ENCODE data around the gene ZNF14.
A peak's percentile ranks its signal among the peaks of the same experiment; 100 is the strongest.
"Not testable (repeated sequence)": the region's sequence is repeated elsewhere in the genome, so short reads cannot be mapped to it uniquely, and the experiment has no call there.

The ZNF14 gene

DNA sequence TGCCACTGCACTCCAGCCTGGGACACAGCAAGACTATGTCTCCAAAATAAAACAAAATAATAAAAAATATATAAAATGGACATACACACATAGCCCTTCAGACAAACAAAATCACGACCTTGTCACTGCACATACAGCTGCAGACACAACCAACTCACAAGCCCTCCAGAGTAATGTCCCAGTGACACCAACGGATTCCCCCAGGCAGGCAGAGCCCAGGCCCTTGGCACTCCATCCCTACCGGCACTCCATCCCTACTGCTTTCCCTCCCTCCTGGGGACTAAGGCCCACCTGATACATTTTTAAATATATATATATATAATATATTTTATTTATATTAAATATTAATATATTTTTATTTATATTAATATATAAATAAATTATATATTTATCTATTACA is 45.8 kb downstream of the ZNF14 start:
- no peak for DNase-seq (ENCODE audit: low read depth)

DNA sequence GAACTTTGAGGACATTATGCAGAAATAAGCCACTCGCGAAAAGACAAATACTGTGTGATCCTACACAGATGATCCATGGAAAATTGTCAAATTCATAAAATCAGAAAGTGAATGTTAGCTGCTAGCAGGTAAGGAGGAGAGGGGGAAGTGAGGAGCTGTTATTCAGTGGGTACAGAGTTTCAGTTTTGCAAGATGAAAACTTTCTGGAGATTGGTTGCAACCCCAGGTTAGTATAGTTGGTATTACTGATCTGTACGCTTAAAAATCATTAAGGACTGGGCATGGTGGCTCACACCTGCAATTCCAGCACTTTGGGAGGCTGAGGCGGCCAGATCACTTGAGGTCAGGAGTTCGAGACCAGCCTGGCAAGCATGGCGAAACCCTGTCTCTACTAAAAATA is 46.3 kb downstream of the ZNF14 start:
- no peak for DNase-seq (ENCODE audit: low read depth)

DNA sequence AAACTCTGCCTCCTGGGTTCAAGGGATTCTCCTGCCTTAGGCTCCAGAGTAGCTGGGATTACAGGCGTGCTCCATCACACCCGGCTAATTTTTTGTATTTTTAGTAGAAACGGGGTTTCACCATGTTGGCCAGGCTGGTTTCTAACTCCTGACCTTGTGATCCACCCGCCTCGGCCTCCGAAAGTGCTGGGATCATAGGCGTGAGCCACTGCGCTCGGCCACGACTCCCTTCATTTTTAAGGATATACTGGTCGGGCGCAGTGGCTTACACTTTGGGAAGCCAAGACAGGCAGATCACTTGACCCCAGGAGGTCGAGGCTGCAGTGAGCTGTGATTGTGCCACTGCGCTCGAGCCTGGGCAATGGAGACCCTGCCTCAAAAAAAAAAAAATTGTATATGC is 46.8 kb downstream of the ZNF14 start:
- not testable (repeated sequence) for DNase-seq (ENCODE audit: low read depth)

DNA sequence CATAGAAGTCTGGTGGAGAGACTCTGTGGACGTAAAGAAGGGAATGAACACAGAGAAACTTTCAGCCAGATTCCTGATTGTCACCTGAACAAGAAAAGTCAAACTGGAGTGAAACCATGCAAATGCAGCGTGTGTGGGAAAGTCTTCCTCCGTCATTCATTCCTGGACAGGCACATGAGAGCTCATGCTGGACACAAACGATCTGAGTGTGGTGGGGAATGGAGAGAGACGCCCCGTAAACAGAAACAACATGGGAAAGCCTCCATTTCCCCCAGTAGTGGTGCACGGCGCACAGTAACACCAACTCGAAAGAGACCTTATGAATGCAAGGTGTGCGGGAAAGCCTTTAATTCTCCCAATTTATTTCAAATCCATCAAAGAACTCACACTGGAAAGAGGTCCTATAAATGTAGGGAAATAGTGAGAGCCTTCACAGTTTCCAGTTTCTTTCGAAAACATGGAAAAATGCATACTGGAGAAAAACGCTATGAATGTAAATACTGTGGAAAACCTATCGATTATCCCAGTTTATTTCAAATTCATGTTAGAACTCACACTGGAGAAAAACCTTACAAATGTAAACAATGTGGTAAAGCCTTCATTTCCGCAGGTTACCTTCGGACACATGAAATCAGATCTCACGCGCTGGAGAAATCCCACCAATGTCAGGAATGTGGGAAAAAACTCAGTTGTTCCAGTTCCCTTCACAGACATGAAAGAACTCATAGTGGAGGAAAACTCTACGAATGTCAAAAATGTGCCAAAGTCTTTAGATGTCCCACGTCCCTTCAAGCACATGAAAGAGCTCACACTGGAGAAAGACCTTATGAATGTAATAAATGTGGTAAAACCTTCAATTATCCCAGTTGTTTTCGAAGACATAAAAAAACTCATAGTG is 53.5 kb downstream of the ZNF14 start:
- no peak for DNase-seq (ENCODE audit: low read depth)

DNA sequence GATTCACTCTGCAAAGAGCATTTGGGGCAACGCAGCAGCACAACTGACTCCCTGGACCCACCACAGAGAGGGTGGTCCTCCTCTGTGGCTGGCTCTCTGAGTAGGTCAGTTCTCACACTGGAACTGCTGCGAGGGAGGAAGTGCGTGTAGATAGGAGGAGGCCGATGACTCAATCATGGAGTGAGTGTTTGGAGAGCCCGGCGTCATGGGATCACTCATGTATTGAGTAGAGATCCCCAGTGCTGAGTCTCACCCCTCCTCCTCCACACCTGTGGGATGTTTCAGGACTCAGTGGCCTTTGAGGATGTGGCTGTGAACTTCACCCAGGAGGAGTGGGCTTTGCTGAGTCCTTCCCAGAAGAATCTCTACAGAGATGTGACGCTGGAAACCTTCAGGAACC is 55.3 kb downstream of the ZNF14 start:
- no peak for DNase-seq (ENCODE audit: low read depth)

DNA sequence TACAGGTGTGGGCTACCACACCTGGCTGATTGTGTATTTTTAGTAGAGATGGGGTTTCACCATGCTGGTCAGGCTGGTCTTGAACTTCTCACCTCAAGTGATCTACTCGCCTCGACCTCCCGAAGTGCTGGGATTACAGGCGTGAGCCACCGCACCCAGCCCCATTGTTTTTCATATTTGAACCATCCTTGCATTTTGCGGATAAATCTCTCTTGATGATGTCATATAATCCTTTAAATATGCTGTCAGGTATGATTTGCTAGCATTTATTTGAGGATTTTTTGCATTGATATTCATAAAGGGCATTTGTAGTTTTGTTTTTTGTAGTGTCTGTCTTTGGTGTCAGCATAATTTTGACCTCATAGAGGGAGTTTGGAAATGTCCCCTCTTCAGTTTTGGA is 58.6 kb downstream of the ZNF14 start:
- no peak for DNase-seq (ENCODE audit: low read depth)

DNA sequence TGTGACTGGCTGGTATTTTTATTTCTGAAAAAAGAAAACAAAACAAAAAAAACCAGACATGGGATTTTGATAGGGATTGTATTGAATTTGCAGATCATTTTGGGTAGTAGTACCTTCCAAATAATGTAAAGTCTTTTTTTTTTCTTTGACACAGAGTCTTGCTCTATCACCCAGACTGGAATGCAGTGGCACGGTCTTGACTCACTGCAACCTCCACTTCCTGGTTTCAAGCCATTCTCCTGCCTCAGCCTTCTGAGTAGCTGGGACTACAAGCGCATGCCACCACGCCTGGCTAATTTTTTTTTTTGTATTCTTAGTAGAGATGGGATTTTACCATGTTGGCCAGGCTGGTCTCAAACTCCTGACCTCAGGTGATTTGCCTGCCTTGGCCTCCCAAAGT is 60.1 kb downstream of the ZNF14 start:
- no peak for DNase-seq (ENCODE audit: low read depth)

DNA sequence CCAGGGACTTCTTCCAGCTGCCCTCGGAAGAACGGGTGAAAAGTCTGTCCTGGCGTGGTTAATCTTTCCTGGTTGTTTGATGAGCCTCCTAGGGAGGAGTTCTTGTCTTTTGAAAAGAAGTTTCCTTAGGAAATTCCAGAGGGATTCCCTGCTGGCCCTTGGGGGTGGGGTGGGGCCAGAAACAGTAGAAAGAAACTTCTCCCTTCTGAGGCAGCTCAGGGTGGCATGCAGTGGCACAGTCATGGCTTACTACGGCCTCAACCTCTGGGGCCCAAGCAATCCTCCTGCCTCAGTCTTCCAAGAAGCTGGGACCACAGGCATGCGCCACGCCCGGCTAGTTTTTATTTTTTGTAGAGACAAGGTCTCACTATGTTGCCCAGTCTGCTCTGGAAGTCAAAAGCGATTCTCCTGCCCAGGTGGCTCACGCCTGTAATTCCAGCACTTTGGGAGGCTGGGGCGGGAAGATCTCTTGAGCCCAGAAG is 62.8 kb downstream of the ZNF14 start:
- no peak for DNase-seq (ENCODE audit: low read depth)

DNA sequence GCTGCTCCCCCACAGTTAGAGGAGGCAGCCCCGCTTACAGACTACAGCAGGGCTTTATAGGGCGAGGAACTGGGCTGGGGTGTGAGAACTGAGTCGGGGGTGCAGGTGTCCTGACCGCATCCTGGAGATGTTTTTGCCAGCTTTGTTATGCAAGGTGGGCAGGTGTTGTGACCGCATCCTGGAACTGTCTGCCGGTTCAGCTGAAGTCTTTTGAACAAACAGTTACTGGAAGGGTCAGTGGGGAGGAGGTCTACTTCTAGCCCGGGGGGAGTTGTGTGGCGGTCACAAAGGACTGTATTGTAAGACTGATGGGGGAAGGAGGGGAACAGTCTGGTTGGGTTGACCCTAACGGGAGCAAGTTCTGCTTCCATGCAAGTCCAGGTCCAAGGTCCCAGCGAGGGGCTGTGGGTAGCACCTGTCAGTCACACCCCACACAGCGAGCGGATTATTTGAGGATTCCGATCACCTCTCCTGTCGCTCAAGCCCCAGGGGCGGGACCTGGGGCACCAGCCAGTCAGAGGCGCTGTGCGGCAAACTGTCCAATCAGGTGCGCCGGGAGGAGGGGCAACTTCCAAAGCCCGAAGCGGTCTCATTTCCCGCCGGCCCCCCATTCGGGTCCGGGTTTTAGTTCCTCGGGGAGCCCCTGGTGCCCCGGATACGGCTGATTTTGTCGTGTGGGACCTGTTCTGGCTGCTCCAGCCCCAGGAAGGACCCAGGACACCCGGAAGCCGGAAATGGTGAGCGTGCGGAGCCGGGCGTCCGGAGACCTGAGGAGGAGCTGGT is 64.5 kb downstream of the ZNF14 start, which contains the start of gene ZNF101:
Gene ZNF101, plus strand, starts transcription at position 610 of the 783 bp plus-strand sequence. Its CDS starts 125 bp downstream, at position 735.
- peak; percentile 94 for DNase-seq (ENCODE audit: low read depth)

DNA sequence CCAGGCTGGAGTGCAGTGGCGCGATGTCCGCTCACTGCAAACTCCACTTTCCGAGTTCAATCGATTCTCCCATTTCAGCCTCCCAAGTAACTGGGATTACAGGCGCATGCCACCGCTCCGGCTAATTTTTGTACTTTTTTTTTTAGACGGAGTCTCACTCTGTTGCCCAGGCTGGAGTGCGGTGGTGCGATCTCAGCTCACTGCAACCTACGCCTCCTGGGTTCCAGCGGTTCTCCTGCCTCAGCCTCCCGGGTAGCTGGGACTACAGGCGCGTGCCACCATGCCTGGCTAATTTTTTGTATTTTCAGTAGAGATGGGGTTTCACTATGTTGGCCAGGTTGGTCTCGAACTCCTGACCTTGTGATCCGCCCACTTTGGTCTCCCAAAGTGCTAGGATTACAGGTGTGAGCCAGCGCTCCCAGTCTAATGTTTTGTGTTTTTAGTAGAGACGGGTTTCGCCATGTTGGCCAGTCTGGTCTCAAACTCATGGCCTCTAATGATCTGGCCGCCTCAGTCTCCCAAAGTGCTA is 67.4 kb downstream of the ZNF14 start:
- not testable (repeated sequence) for DNase-seq (ENCODE audit: low read depth)

DNA sequence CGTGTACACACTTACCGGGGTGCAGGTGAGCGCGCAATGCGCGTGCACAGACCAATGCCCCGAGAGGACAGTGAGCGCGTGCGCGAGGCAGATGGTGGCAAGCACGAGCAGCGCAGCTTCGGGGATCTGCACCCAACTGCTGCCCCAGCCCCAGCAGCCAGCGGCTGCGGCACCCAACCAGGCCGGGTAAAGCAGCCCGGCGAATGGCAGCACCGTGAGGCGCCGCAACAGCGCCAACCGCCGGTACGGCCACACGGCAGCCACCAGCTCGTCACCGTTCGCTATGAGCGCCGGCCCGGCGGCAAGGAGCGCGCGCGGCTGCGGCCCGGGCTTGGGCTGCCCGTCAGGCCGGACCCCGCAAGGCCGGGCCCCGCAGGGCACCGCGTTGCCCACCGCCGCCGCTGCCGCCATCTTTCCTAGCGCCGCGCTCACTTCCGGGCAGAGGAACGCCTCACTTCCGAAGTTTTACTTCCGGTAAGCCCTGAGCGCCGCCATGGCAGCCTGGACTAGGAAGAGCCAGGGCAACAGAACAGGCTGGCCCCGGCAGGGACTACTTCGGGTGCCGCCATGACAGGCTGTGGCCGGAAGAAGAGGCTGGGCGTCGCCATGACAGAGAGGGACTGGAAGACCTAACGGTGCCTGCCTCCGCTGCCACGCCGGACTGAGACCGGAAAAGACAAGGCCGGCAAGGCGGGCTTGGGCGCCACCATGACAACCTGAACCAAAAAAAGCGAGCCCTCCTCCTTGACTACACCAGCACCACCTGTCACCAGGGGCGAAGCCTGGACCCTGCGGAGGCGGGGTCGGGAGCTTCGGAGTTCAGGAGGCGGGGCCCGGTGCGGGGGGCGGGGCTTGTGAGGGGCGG is 69.4 kb downstream of the ZNF14 start, which contains the start of gene ATP13A1:
Gene ATP13A1, minus strand, starts transcription at position 421 of the 865 bp plus-strand sequence. Its CDS starts 10 bp downstream, at position 411.
- peak; percentile 92 for DNase-seq (ENCODE audit: low read depth)

DNA sequence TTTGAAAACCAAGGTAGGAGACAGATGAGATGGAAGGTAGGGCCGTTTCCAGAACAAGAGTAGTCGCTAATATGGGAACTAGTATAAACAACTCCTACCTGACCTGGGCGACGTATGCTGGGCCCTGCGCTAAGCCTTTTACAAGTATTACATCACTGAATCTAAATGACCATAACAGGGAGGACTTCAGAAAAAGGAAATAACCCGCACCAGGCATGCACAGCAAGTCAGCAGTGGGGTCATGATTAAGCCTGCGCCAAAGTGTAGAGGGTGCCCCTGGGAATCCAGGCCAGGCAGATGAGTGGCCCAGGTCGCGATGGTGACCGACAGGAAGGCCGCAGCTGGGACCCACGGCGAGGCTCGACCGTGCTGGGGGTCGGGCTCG is 70.0 kb downstream of the ZNF14 start:
- no peak for DNase-seq (ENCODE audit: low read depth)

DNA sequence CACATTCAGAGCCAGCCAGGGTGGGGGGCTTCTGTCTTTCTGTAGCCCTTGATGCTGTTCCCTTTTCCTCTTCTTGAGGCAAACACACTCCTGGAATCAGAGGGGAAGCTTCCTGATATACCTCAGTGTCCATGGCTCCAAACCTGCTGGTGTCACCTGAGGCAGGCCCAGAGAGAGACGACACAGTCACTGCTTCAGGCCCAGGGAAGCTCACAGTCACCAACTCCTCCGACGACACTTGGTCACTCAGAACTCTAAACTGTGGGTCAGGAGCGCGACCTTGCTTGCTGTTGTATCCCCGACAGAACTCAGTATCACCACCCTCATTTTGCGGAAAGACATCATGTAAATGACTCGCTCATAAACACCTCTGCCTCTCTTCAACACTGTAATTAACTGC is 70.6 kb downstream of the ZNF14 start:
- DNase-seq (ENCODE audit: low read depth) = no peak

DNA sequence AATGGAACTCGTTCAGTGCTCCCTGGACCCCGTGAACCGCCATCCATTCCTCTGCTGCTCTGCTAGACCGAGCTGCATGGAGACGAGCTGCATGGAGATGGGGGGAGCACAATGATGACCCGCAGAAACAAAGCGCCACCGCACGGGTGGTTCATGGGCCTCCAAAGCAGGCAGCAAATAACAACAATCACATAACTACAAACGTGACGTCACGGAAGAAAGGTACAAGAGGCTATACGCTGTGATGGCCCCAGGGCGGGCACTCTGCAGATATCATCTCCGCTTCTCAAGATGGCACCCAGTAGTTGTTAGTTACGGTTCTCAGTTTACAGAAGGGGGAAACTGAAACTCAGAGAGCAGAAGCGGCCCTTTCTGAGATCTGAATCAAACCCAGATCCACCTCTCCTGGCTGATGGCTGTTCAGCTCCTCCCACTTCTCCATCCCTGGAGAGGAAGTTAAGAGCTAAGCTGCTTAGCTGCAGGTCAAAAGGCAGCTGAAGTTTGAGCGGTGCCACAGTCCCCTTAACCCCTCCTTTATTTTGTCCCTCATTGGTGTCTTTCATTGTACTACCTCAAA is 71.1 kb downstream of the ZNF14 start:
- no peak for DNase-seq (ENCODE audit: low read depth)

DNA sequence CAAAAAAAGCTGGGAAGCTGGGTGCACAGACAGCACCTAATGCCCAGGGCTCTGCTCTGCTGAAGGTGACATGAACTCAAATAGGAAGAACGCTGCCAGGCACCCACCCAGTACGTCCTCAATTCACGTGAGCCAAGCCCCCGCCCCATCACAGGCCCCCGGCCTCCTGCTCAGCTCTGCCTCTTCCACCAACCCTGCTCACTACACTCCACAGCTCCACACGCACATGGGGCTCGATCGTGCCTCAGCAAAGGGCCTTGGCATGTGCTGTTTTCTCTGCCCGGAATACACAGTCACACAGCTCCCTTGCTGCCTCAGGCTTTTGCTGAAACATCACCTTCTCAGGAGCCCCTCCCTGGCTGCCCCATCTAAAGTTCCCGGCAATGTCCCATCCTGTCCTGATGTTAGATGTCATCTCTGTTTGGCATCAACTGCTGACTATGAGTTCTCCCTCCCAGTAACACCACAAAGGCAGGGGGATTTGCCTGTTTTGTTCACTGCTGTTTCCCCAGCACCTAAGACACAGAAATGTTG is 71.7 kb downstream of the ZNF14 start:
- DNase-seq (ENCODE audit: low read depth) = no peak

All from activated T-helper 1 cell treated with Interleukin-2 at 50 U/mL for 16 hours (primary cell).